ENCODE data around the gene GGTLC3. TPM values are rescaled to one million over a fixed set of nuclear protein-coding genes. Genes with fewer than 3 reads are reported as not detected.
"Not testable (repeated sequence)": the region's sequence is repeated elsewhere in the genome, so short reads cannot be mapped to it uniquely, and the experiment has no call there.

Gene GGTLC3
- total RNA-seq = 0.55 TPM in 1 of 2 replicates, not detected in the other
- long read RNA-seq = 0 reads

DNA sequence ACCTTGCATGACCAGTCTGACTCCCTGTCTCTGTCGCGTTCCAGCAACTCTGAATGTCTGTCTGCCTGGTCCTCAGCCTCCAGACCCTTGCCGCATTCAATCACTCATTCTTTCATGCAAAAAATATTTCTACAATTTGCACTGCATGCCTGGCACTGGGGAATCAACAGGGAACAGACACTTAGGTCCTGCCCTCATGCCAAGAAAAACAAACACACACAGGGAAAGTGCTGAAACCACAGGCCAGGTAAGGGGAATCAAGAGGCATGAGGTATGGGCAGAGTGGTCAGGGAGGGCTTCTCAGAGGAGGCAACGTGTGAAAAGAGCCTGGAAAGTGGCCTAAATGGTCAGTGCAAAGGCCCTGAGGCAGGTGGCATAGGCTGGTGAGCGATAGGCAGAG is at the start of gene GGTLC3:
TSS of gene GGTLC3 (minus strand) at position 101 of the 400 bp plus-strand sequence. CDS start 264 bp downstream, outside the sequence.
- H3K9me3 Mint-ChIP-seq (ENCODE audit: low read depth); H3K27ac Mint-ChIP-seq; DNase-seq (ENCODE audit: low spot score, unreplicated experiment); H3K4me3 Mint-ChIP-seq (ENCODE audit: low read depth); H3K27me3 Mint-ChIP-seq; H3K36me3 Mint-ChIP-seq (ENCODE audit: insufficient read depth); H3K4me1 Mint-ChIP-seq (ENCODE audit: low read depth): not testable (repeated sequence)

DNA sequence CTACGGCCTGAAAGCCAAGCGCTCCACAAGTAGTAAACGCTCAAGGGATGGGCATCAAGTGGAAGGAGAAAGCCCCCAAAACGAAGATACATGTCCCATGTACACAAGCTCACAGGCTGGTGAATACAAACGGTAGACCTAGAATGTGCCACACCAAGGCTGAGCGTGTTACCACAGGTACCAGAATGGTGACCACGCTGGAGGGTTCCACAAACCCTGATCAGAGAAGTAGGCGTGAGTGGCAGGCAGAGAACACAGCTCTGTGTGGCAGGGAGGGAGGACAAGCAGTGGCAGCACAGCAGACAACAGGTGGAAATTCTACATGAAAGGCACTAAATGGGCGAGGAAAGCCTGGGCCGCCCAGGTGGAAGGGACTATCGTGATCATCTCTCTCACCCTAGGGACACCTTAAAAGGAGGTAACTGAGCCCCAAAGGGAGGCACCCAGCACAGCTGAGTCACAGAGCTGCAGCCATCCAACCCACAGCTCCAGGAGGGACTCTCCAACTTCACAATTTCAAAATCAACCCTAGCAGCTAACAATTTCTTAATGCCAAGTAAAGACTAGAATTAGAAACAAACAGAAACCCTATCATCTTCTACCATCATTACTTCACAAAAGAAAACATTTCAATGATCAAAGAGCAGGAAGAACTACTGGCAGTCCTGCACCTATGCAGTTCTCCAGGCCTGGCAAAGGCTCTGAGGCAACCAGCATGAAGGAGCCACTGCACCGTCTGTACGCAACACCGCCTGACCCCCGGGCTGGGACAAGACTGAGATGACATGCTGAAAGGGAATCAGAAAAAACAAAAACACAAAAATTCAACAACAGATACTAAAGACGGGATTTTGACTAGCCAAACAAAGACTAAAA is 42.4 kb upstream of the GGTLC3 start:
- not testable (repeated sequence) for H3K27ac Mint-ChIP-seq; H3K9me3 Mint-ChIP-seq (ENCODE audit: low read depth); DNase-seq (ENCODE audit: low spot score, unreplicated experiment); H3K4me3 Mint-ChIP-seq (ENCODE audit: low read depth); H3K4me1 Mint-ChIP-seq (ENCODE audit: low read depth); H3K36me3 Mint-ChIP-seq (ENCODE audit: insufficient read depth); H3K27me3 Mint-ChIP-seq

DNA sequence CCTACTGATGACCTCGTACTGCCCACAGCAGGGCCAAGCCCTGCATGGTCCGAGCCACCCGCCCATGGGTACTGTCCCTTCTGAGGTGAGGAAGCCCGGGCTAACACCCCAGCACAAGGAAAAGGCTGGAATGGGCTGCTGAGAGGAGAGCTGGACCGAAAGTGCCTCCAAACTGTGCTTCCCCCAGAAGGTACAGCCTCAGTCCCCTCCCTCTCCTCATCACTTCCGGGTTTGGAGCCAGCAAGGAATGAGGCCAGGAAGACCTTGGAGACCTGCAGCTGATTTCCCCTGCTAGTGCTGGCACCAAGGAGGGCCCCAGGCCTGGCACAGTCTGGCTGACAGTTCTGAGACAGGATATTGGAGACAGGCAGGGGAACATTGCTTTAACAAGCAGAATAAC is 41.0 kb upstream of the GGTLC3 start:
- not testable (repeated sequence) for H3K4me1 Mint-ChIP-seq (ENCODE audit: low read depth); H3K9me3 Mint-ChIP-seq (ENCODE audit: low read depth); H3K4me3 Mint-ChIP-seq (ENCODE audit: low read depth); H3K27me3 Mint-ChIP-seq; H3K36me3 Mint-ChIP-seq (ENCODE audit: insufficient read depth); DNase-seq (ENCODE audit: low spot score, unreplicated experiment); H3K27ac Mint-ChIP-seq

DNA sequence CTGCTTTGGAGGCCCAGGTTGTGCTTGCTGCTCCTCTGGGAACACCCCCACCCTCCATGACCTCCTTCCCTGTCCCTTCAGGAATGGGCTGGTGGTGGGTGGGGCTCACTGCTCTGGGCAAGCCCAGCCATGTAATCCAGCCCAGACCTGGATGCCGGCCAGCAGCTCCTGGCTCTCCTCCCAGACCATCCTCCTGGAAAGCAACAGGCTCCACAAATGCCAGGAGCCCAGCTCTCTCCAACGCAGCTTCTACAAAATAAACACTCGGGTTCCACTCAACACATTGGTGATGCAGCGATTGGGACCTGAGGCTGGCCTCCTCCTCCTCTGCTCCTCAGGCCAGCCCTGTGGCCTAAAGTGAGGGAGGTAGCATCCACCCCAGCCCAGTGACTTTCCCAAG is 40.6 kb upstream of the GGTLC3 start:
- not testable (repeated sequence) for H3K36me3 Mint-ChIP-seq (ENCODE audit: insufficient read depth); H3K4me3 Mint-ChIP-seq (ENCODE audit: low read depth); H3K27me3 Mint-ChIP-seq; H3K9me3 Mint-ChIP-seq (ENCODE audit: low read depth); H3K4me1 Mint-ChIP-seq (ENCODE audit: low read depth); DNase-seq (ENCODE audit: low spot score, unreplicated experiment); H3K27ac Mint-ChIP-seq

DNA sequence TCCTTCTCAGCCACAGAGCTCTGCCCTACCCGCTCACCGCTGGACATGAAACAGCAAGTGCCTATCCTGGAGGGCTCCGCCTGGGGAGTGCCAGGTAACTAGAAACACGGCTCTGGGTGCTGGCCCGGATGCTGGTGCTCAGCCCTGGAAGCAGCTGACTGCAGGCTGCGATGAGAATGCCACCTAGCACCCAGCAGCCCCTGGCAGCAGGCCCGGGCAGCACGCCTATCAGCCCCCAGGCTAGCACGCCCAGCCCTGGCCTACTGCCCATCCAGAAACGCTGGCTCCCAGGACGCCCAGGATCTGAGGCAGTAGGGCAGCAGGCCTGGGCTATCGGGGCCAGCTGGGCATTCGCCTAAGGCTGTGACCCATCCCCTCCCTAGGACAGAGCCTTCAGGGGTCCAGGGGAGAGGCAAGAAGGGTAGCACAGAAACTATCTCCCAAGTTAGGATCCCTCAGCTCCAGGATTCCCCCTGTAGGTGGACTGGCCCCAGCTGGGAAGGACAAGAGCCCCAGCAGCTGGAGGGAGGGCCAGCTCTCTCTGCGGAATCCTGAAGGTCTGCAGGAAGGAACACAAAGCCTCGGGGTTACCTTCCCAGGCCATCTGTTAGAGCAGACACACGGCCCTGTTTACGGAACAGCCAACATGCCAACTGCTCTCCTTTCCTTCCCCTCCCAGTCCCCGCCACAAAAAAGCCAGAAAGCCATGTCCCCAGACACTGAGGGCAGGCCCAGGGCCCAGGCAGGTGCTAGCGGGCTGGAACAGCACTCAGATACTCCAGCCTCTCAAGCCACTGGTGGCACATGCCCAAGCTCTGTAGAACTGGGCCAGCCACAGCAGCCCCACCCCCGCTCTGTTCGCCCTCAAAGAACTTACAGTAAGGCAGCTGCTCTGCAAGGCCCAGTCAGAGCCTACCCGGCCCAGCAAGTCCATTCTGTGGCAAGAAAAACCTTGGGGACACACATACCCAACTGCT is 36.6 kb upstream of the GGTLC3 start:
- not testable (repeated sequence) for H3K36me3 Mint-ChIP-seq (ENCODE audit: insufficient read depth); H3K4me1 Mint-ChIP-seq (ENCODE audit: low read depth); H3K27ac Mint-ChIP-seq; H3K27me3 Mint-ChIP-seq; H3K4me3 Mint-ChIP-seq (ENCODE audit: low read depth); H3K9me3 Mint-ChIP-seq (ENCODE audit: low read depth); DNase-seq (ENCODE audit: low spot score, unreplicated experiment)

DNA sequence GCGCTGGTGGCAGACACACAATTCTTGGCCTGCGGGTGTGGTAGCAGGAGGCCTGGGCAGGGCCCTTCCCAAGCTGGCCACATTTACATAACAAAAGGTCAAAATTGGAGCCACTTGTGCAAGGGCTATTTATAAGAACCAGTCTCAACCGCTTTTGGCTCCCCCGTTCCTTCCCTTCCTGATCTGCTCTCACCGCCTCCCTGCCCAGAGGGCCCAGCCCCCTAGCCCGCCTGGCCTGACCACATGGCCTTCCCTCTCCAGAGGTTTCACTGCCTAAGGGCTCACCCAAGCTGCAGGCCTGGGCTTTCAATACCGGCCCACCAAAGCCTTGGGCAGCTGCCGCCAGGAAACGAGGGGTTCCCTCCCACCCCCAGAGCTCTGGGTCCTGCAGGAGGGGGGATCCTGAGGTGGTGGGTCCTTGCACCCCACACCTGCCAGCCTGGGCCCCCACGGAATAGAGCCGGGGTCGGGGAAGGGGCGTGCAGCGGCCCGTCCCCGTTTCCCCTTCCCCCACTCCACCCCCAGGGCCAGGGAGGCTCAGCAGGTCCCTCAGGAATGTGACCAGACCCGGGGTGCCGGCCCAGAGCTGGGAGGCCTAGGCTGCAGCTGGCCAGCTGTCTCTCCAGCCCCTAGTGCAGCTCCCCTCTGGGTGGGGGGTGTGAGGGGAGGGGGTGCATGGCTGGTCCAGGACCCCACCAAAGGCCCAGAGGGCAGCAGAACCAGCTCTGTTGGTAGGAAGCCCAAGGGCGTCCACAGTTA is 35.1 kb upstream of the GGTLC3 start:
- DNase-seq (ENCODE audit: low spot score, unreplicated experiment); H3K9me3 Mint-ChIP-seq (ENCODE audit: low read depth); H3K27me3 Mint-ChIP-seq; H3K4me3 Mint-ChIP-seq (ENCODE audit: low read depth); H3K27ac Mint-ChIP-seq; H3K4me1 Mint-ChIP-seq (ENCODE audit: low read depth); H3K36me3 Mint-ChIP-seq (ENCODE audit: insufficient read depth): not testable (repeated sequence)

DNA sequence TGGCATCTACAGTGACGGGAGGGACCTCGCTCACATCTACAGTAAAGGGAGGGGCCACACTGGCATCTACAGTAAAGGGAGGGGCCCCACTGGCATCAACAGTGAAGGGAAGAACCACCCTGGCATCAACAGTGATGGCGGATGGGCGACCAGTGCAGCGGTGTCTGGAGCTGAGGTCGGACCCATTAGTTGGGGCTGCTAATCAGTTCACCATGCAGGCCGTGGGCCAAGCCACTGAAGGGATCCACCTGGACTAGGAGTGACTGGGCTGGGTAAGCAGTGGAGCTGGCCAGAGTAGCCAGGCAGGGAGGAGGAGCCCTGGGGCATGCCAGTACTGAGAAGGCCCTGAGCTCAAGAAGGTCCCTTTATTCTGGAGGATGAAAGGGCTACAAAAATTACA is 33.1 kb upstream of the GGTLC3 start:
- H3K4me3 Mint-ChIP-seq (ENCODE audit: low read depth); H3K4me1 Mint-ChIP-seq (ENCODE audit: low read depth); H3K9me3 Mint-ChIP-seq (ENCODE audit: low read depth); DNase-seq (ENCODE audit: low spot score, unreplicated experiment); H3K27me3 Mint-ChIP-seq; H3K36me3 Mint-ChIP-seq (ENCODE audit: insufficient read depth); H3K27ac Mint-ChIP-seq: not testable (repeated sequence)

DNA sequence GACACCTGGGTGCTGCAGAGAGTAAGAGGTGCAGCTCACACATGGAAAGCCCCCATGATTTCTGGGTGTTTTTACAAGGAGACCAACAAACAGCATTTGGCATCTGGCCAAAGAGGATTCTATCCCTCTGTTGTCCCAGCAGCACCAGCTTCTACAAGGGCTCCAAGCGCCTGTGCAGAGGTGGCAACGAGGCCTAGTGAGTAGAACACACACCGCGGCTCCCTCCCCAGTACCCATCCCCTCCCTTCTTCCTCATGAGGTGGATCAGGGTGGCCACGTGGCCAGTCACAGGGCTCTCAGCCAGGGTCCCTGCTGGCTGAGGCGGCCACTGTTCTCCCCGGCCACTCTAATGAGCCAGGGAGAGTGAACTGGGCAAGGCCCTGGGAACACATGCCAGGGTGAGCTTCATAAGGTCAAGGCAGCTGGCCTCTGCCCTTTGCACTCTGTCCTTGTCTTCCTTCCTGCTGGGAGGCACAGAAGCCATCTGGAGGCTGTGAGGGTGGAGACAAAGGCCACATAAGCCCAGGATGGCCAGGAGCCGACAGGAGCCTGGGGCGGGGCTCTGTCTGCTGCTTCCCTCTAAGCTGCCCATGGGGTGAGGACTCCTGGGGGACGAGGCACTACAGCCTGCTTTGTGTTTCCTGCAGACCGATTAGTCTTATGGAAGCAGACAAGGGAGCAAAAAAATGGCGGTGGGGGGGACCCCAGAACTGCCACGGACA is 31.7 kb upstream of the GGTLC3 start:
- H3K4me1 Mint-ChIP-seq (ENCODE audit: low read depth) = not testable (repeated sequence)

DNA sequence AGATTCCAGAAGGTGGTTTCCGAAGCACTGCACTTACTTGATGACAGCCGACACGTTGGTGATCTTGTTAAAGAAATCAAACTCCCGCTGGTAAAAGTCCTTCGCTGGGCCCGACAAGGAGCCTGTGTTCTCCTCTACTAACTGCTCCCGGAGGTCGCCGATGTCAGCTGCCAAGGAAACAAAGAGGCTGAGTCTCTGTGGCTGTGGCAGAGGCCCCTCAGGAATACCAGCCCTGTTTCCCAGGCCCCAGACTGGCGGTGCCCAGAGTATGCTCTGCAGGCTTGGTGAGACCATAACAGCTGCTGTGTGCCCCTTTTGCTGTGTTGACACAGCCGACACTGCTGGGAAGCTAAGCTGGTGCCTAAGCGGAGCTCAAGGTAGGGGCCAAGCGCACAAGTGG is 26.7 kb upstream of the GGTLC3 start:
- H3K27ac Mint-ChIP-seq; H3K27me3 Mint-ChIP-seq; DNase-seq (ENCODE audit: low spot score, unreplicated experiment); H3K4me3 Mint-ChIP-seq (ENCODE audit: low read depth); H3K9me3 Mint-ChIP-seq (ENCODE audit: low read depth); H3K36me3 Mint-ChIP-seq (ENCODE audit: insufficient read depth); H3K4me1 Mint-ChIP-seq (ENCODE audit: low read depth): not testable (repeated sequence)

More for the DNA sequence above, 31.7 kb upstream of the GGTLC3 start:
- not testable (repeated sequence) for DNase-seq (ENCODE audit: low spot score, unreplicated experiment); H3K27me3 Mint-ChIP-seq; H3K9me3 Mint-ChIP-seq (ENCODE audit: low read depth); H3K27ac Mint-ChIP-seq; H3K4me3 Mint-ChIP-seq (ENCODE audit: low read depth); H3K36me3 Mint-ChIP-seq (ENCODE audit: insufficient read depth)

DNA sequence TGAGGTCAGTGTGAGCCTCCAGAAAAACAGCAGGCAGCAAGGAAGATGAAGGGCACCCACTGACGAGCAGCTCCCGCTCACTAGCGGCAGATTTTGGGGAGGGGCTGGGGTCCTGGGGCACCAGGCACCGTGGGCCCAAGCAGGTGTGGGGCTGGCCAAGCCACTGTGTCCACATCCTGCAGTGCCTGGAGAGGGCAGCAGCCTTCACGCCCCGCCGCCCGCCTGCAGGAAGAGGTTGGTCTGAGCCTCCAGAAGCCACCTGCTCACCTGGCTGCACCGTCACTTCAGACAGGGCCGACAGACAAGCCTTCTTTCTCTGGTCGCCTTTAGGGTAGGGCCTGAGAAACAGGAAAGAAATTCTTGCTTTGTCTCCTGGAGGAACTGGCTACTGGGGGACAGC is 25.4 kb upstream of the GGTLC3 start:
- not testable (repeated sequence) for H3K27ac Mint-ChIP-seq; H3K9me3 Mint-ChIP-seq (ENCODE audit: low read depth); H3K27me3 Mint-ChIP-seq; H3K36me3 Mint-ChIP-seq (ENCODE audit: insufficient read depth); H3K4me1 Mint-ChIP-seq (ENCODE audit: low read depth); DNase-seq (ENCODE audit: low spot score, unreplicated experiment); H3K4me3 Mint-ChIP-seq (ENCODE audit: low read depth)

DNA sequence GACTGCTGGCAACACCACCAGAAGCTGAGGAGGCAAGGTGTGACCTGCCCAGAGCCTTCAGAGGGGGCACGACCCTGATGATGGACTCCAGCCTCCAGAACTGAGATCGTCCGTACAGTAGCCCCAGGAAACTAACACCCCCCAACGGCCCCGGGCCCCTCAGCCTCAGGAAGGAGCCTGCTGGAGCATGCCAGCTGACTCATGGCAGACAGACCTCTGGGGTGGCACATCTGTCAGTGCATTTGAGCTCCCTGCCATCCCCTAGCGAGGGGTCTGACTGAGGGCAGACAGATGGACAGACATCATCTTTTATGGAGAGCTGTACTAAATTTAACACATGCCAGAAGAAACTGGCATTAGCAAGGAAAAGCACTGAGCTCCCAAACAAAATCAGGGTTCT is 22.0 kb upstream of the GGTLC3 start:
- H3K36me3 Mint-ChIP-seq (ENCODE audit: insufficient read depth); H3K4me3 Mint-ChIP-seq (ENCODE audit: low read depth); H3K27ac Mint-ChIP-seq; DNase-seq (ENCODE audit: low spot score, unreplicated experiment); H3K9me3 Mint-ChIP-seq (ENCODE audit: low read depth); H3K27me3 Mint-ChIP-seq; H3K4me1 Mint-ChIP-seq (ENCODE audit: low read depth): not testable (repeated sequence)

DNA sequence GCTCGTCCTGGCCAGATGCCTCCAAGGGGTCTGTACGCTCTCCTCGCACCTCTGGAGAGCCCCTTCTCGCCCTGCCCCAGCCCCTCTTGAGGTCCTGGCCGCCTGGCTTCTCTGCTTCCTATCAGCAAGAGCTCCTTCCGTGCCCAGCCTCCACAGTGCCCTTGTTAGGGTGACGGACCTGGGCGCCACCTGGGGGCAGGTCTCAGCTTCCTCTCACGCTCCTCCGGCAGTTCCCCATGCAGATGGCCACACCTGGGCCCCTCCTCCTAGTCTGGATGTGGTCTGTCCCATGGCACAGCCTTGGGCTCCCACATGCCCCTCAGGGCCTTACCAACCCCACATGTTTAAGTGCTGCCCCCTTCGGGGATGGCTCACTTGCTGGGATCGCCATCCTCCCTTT is 16.4 kb upstream of the GGTLC3 start:
- H3K27me3 Mint-ChIP-seq; H3K9me3 Mint-ChIP-seq (ENCODE audit: low read depth); H3K36me3 Mint-ChIP-seq (ENCODE audit: insufficient read depth); H3K4me1 Mint-ChIP-seq (ENCODE audit: low read depth); H3K4me3 Mint-ChIP-seq (ENCODE audit: low read depth); DNase-seq (ENCODE audit: low spot score, unreplicated experiment); H3K27ac Mint-ChIP-seq: not testable (repeated sequence)

All from progenitor cell of endocrine pancreas (in vitro differentiated cells).